Measurements from ENCODE around the gene NASP. TPM values are rescaled to one million over a fixed set of nuclear protein-coding genes. Genes with fewer than 3 reads are reported as not detected.

The NASP gene
- total and polyA plus RNA-seq, 2 of the 4 experiments (the other 2 are of a cell fraction): 56.6 to 124 TPM

DNA sequence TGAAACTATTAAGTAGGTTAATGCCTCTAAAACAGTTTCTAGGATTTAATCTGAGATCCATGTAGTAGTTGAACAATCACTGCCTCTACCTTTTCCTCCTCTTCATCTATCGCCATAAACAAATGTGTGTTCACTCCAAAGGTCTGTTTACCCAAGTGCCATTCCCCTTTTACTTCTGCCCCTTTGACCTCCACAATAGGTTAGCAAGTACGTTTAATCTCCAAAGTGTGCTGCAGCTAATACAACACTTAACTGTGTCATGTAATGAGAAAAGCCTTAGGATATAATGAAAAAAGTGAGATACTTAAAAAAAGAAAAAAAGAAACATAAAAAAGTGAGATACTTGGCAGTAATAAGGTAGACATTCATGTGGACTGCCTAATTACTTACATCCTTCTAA is 74.3 kb downstream of the NASP start:
- Histone ChIP-seq H3K56ac (ENCODE audit: extremely low read depth, insufficient read depth, low read length) (no peak overlapping the region), H3K14ac (replicated peaks; ENCODE audit: low read depth, low read length) (no peak overlapping the region), H3K4me2 (ENCODE audit: low read depth, low read length) (no peak overlapping the region), H4K8ac (ENCODE audit: low read depth in 2 of 2, low read length in 2 of 2) (no peak overlapping the region), H3K4me3 (ENCODE audit: insufficient read depth, low read depth, low read length) (no peak overlapping the region), H2BK20ac (ENCODE audit: low read depth, low read length) (no peak overlapping the region), H3K9me1 (ENCODE audit: insufficient read depth, low read length) (no peaks in the 10 kb centered on the region), H2AK9ac (replicated peaks; ENCODE audit: low read depth, low read length, poor library complexity) (no peak overlapping the region), H2AFZ (replicated peaks; ENCODE audit: low read length, poor library complexity) (no peak overlapping the region), H3K4ac (ENCODE audit: low read depth, low read length) (no peak overlapping the region), H3K27ac (ENCODE audit: insufficient read depth, low read length) (no peak overlapping the region), H3K27me3 (ENCODE audit: control insufficient read depth, insufficient read depth, low read length) (no peaks in the 10 kb centered on the region), H2BK120ac (ENCODE audit: low read depth, low read length) (no peak overlapping the region), H2BK5ac (ENCODE audit: low read depth, low read length, poor library complexity, severe bottlenecking) (no peak overlapping the region), H4K91ac (ENCODE audit: insufficient read depth, low read depth, low read length) (no peak overlapping the region), H4K5ac (ENCODE audit: low read depth, low read length) (no peak overlapping the region), H2BK15ac (ENCODE audit: low read depth, low read length) (no peak overlapping the region), H3K36me3 (ENCODE audit: control insufficient read depth, insufficient read depth, low read length) (peaks cover 46% of the 10 kb centered on the region), H4K20me1 (ENCODE audit: insufficient read depth, low read length) (peaks cover 20% of the 10 kb centered on the region; the same call in 1 of the 2 replicates), H3K4me1 (ENCODE audit: control insufficient read depth, insufficient read depth, low read length) (peaks cover 2% of the 10 kb centered on the region; the same call in 1 of the 2 replicates), H3K79me1 (ENCODE audit: low read depth in 1 of 2, low read length in 2 of 2) (peaks cover 28 to 67% of the 10 kb centered on the region in 2 experiments), H3K18ac (ENCODE audit: low read depth, low read length) (no peak overlapping the region), H3K23ac (ENCODE audit: low read depth, low read length) (no peak overlapping the region), H3K9me3 (ENCODE audit: control insufficient read depth, insufficient read depth, low read length) (no peaks in the 10 kb centered on the region), H3K9ac (ENCODE audit: low read depth, low read length) (no peak overlapping the region), H2AK5ac (ENCODE audit: low read depth, low read length) (no peak overlapping the region)
- no peak for ATAC-seq (ENCODE audit: low read depth)
- no peak for TF ChIP-seq RCOR1 (IDR thresholded peaks at IDR 0.05; ENCODE audit: insufficient replicate concordance, low read length)
- no peak for TF ChIP-seq FOS (IDR thresholded peaks at IDR 0.05; ENCODE audit: low read depth, low read length)
- TF ChIP-seq BHLHE40 (IDR thresholded peaks at IDR 0.05; ENCODE audit: low read depth, low read length): no peak
- TF ChIP-seq RAD21 (IDR thresholded peaks at IDR 0.05; ENCODE audit: low read length): no peak
- no peak for TF ChIP-seq MXI1 (IDR thresholded peaks at IDR 0.05; ENCODE audit: borderline replicate concordance, low read depth, low read length)
- no peak for TF ChIP-seq CHD1 (IDR thresholded peaks at IDR 0.05; ENCODE audit: low read depth, low read length)
- TF ChIP-seq, protein P1, sequence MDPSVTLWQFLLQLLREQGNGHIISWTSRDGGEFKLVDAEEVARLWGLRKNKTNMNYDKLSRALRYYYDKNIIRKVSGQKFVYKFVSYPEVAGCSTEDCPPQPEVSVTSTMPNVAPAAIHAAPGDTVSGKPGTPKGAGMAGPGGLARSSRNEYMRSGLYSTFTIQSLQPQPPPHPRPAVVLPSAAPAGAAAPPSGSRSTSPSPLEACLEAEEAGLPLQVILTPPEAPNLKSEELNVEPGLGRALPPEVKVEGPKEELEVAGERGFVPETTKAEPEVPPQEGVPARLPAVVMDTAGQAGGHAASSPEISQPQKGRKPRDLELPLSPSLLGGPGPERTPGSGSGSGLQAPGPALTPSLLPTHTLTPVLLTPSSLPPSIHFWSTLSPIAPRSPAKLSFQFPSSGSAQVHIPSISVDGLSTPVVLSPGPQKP (IDR thresholded peaks at IDR 0.05; ENCODE audit: borderline replicate concordance, low read depth, low read length): no peak
- TF ChIP-seq, protein P2, sequence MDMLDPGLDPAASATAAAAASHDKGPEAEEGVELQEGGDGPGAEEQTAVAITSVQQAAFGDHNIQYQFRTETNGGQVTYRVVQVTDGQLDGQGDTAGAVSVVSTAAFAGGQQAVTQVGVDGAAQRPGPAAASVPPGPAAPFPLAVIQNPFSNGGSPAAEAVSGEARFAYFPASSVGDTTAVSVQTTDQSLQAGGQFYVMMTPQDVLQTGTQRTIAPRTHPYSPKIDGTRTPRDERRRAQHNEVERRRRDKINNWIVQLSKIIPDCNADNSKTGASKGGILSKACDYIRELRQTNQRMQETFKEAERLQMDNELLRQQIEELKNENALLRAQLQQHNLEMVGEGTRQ (IDR thresholded peaks at IDR 0.05; ENCODE audit: low read depth, low read length): no peak
- no peak for TF ChIP-seq RFX5 (IDR thresholded peaks at IDR 0.05; ENCODE audit: low read depth, low read length)
- no peak for TF ChIP-seq POLR2A (IDR thresholded peaks at IDR 0.05; ENCODE audit: low read depth, low read length)
- TF ChIP-seq MAFK (IDR thresholded peaks at IDR 0.05; ENCODE audit: low read depth, low read length): no peak
- TF ChIP-seq, protein P3, sequence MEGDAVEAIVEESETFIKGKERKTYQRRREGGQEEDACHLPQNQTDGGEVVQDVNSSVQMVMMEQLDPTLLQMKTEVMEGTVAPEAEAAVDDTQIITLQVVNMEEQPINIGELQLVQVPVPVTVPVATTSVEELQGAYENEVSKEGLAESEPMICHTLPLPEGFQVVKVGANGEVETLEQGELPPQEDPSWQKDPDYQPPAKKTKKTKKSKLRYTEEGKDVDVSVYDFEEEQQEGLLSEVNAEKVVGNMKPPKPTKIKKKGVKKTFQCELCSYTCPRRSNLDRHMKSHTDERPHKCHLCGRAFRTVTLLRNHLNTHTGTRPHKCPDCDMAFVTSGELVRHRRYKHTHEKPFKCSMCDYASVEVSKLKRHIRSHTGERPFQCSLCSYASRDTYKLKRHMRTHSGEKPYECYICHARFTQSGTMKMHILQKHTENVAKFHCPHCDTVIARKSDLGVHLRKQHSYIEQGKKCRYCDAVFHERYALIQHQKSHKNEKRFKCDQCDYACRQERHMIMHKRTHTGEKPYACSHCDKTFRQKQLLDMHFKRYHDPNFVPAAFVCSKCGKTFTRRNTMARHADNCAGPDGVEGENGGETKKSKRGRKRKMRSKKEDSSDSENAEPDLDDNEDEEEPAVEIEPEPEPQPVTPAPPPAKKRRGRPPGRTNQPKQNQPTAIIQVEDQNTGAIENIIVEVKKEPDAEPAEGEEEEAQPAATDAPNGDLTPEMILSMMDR (conservative IDR thresholded peaks at IDR 0.05; ENCODE audit: low read depth, low read length): no peak
- TF ChIP-seq NFE2L2 (IDR thresholded peaks at IDR 0.05; ENCODE audit: low read depth, low read length): no peak
- TF ChIP-seq SMC3 (IDR thresholded peaks at IDR 0.05; ENCODE audit: low read depth, low read length): no peak
- no peak for TF ChIP-seq CEBPB (IDR thresholded peaks at IDR 0.05; ENCODE audit: low read depth, low read length)
- TF ChIP-seq MAZ (IDR thresholded peaks at IDR 0.05; ENCODE audit: borderline replicate concordance, low read depth, low read length): no peak
- no CpG with 5 or more reads among the region's 2 CpGs for WGBS, 2 experiments (ENCODE audit: extremely low coverage in 2 of 2, insufficient read length in 1 of 2)
- intact Hi-C loops (cut with micrococcal nuclease): no loop called here
- no TSS peak for BruUV-seq (replicated peaks)
- ChIA-PET POLR2A (ENCODE audit: unreplicated experiment) (no interaction called here), CTCF (no interaction called here)
- dilution Hi-C loops (cut with HindIII; ENCODE audit: low sequenced_read_pairs, unreplicated experiment): no loop called here
- in situ Hi-C loops (cut with MboI; ENCODE audit: low sequenced_read_pairs): no loop called here
- no peak for DNase-seq
